Midbrain (tissue), 1 donor: ENCODE data around the gene NINJ1.
"Not testable (repeated sequence)": the region's sequence is repeated elsewhere in the genome, so short reads cannot be mapped to it uniquely, and the experiment has no call there.

Source experiments
- DNase-seq: peaks from one replicate; lab custom pipeline; 2025; lab: John Stamatoyannopoulos, UW

Gene NINJ1

DNA sequence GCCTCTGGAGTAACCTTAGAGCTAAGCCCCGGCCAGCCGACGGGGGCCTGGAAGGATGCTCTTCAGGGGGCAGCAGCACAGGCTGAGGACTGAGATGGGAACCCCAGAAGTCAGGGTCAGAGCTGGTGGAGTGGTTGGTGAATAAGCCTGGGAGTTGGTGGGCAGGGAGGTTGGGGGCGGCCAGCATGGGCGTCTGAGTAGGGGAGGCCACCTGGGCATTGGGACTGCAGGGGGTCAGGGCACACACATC is 14.4 kb downstream of the NINJ1 start:
- DNase-seq, result no peak

DNA sequence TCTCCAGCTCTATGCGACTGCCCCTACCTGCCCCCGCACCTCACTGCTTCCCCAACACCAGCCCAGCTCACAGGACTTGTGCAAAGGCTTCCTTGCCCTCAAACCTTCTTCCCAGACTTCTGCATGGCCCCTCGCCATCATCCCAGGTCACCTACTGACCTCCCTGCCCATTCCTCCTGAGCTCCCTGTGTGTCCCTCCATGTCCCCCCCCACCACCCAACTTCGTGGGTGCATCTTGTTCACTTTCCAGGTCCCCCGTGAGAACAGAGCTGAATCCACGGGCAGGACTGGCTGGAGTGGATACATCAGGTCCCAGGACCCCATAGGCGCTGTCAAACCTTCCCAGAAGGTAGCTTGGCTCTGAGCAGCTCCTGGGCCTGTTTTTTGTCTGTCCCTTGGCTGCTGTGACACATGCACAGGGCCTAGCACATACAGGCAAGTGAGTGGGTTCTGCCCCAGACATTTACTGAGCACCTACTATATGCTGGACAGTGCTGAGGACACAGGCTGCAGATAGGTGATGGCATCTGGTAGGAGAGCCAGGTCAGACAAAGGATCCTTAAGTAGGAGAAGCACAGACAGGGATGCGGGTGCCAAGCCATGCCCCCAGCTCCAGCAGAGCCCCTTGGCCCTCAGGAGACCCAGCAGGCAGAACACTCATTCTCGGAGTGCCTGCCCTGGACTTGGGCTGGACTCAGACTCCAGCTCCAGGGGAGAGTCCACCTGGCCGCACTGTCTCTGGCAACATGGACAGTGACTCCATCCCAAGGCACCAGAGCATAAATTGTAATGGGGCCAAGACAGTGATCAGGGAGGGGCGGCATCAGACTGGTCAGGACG is 15.0 kb downstream of the NINJ1 start:
- no peak for DNase-seq

GRCh38 chr9:93117924-93118862 is 15.9 kb downstream of the NINJ1 start:
- no peak for DNase-seq

- not testable (repeated sequence) for DNase-seq
Observed at GRCh38 chr9:93117521-93117920, 16.5 kb downstream of the NINJ1 start.

GRCh38 chr9:93116072-93116961 is 17.7 kb downstream of the NINJ1 start:
- peak; percentile 49 for DNase-seq

- DNase-seq, result no peak
Observed at GRCh38 chr9:93115486-93116071, 18.5 kb downstream of the NINJ1 start.

DNA sequence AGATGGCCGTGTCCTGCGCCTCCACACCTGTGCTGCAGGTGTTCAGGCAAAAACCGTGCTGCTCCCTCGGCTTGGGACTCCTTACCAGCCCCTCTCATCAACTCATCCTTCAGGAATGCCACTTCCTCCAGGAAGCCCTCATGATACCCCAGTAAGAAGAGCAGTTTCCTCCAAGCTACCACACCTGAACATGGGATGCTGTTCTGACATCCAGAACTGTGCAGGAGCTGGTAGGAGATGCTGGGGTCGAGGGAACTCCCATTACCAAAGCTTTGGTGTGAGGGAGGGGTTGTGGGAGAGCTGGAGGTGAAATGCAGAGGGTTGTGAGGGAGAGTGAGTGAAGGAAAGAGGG is 19.1 kb downstream of the NINJ1 start:
- no peak for DNase-seq

GRCh38 chr9:93114169-93114983 is 19.7 kb downstream of the NINJ1 start:
- no peak for DNase-seq

- DNase-seq, result no peak
Observed at GRCh38 chr9:93112864-93113389, 21.1 kb downstream of the NINJ1 start.

- DNase-seq, result no peak
Observed at GRCh38 chr9:93112116-93112863, 21.8 kb downstream of the NINJ1 start.

- no peak for DNase-seq
Observed at GRCh38 chr9:93111371-93112115, 22.5 kb downstream of the NINJ1 start.

DNA sequence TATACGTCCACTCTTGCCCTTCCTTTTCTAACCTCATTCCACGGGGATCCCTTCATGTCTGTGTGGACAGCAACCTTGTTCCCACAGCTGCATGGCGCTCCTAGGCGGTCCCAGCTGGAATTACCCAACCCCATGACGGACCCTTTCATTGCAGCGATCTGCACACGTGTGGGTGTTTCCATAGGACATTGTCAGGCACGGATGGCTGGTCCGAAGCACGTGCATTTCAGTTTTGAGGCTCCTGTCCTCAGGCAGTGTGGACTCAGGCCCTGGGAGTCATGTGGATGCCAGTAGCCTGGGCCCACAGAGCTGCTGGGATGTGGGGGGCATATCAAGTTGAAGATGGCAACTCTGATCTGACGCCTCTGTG is 23.1 kb downstream of the NINJ1 start:
- DNase-seq, result no peak

DNA sequence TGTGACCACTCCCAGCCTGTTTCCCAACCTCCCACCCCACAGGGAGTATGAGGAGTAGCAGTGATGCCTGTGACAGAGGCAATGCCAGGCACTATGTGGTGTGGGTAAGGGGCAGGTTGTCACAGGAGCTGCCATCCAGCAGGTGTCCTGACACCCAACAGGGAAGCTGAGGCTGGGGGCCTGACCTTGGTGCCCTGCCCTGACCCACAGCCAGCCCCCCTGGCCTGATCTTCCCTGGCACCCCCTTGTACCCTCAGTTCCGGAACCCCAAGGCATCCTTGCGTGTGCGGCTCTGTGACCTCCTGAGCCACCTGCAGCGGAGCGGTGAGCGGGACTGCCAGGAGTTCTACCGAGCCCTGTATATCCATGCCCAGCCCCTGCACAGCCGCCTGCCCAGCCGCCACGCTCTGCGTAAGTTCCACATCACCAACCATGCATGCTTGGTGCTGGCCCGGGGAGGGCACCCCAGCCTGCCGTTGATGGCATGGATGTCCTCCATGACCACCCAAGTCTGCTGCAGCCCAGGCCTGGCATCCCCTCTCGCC is 23.7 kb downstream of the NINJ1 start:
- DNase-seq, result no peak

DNA sequence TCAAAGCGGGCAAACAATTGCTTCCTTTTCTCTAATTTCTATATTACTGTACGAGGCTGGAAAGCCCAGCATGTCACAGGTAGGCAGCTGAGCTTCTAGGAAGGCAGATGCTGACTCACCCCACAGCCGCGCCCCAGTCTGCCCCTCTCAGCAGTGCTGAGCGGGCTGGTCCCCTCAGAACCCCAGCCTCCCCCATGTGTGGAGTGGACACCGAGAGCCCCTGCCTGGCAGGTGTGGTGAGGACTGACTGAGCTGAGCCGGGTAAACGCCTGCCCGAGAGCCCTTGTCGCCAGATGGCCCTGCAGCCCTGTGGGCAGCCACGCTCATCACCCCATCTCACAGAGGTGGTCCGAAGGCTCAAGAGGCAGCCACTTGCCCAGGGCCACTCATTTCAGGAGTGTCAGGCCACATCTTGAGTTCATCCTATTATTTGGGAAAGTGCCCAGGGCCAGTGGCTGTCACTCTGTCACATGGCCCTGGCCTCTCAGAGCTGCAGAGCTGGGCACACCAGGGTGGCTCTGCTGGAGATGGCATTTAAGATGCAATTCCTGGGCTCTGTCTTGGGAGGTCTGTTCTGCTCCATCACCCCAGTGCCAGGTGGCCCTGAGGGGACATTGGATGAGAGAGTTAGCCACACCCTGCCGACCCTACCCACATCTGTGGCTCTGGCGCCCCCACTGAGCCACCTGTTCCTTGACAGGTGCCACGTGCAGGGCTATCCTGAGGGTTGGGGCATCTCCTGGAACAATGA is 25.6 kb downstream of the NINJ1 start:
- DNase-seq, result no peak

DNA sequence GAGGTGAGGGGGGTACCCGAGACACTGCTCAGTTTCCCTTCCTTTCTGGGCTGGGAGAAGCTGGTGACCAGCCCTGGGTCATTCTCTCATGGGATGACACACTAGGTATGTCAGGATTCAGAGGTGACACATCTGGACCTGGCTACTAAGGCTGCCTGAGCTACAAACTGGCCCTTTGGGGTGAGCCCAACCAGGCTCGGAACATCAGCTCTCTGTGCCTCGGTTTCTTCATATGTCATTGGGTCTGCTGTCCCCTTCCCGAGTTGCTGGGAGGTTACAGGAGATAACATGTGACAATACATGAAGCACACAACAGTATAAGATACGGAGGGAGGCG is 26.3 kb downstream of the NINJ1 start:
- no peak for DNase-seq

GRCh38 chr9:93107151-93107824 is 26.8 kb downstream of the NINJ1 start:
- no peak for DNase-seq

GRCh38 chr9:93105620-93106019 is 28.4 kb downstream of the NINJ1 start:
- DNase-seq, result no peak

DNA sequence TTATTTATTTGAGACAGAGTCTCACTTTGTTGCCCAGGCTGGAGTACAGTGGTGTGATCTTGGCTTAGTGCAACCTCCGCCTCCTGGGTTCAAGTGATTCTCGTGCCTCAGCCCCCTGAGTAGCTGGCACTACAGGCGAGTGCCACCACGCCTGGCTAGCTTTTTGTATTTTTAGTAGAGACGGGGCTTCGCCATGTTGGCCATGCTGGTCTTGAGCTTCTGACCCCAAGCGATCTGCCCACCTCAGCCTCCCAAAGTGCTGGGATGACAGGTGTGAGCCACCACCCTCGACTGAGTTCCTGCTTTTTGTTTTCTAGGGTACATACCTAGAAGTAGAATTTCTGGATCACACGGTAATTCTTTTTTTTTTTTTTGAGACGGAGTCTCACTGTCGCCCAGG is 33.0 kb downstream of the NINJ1 start:
- DNase-seq, result not testable (repeated sequence)
